ENCODE results near the gene SPAG16.
"Not testable (repeated sequence)": the region's sequence is repeated elsewhere in the genome, so short reads cannot be mapped to it uniquely, and the experiment has no call there.

SPAG16 gene

GRCh38 chr2:213274143-213274542 lies 10.1 kb upstream of the SPAG16 start:
- no peak for ATAC-seq

GRCh38 chr2:213275265-213275664 lies 9.0 kb upstream of the SPAG16 start:
- ATAC-seq, result no peak

- not testable (repeated sequence) for ATAC-seq
Measured at GRCh38 chr2:213277134-213277533, 7.1 kb upstream of the SPAG16 start.

GRCh38 chr2:213279116-213279620 lies 5.1 kb upstream of the SPAG16 start:
- ATAC-seq, result no peak

- ATAC-seq, result no peak
Measured at GRCh38 chr2:213279971-213280370, 4.3 kb upstream of the SPAG16 start.

GRCh38 chr2:213281156-213281555 lies 3.1 kb upstream of the SPAG16 start:
- no peak for ATAC-seq

GRCh38 chr2:213285404-213285803 lies 1.1 kb downstream of the SPAG16 start:
- ATAC-seq, result no peak

GRCh38 chr2:213286161-213286560 lies 1.9 kb downstream of the SPAG16 start:
- no peak for ATAC-seq

- ATAC-seq, result no peak
Measured at GRCh38 chr2:213288913-213289700, 4.8 kb downstream of the SPAG16 start.

- ATAC-seq, result no peak
Measured at GRCh38 chr2:213290501-213290900, 6.2 kb downstream of the SPAG16 start.

- no peak for ATAC-seq
Measured at GRCh38 chr2:213296270-213296669, 12.0 kb downstream of the SPAG16 start.

GRCh38 chr2:213306316-213306942 lies 22.2 kb downstream of the SPAG16 start:
- no peak for ATAC-seq

GRCh38 chr2:213315168-213315876 lies 31.1 kb downstream of the SPAG16 start:
- no peak for ATAC-seq

GRCh38 chr2:213316001-213316735 lies 31.9 kb downstream of the SPAG16 start:
- ATAC-seq, result no peak

- no peak for ATAC-seq
Measured at GRCh38 chr2:213317929-213318328, 33.7 kb downstream of the SPAG16 start.

- no peak for ATAC-seq
Measured at GRCh38 chr2:213320604-213321003, 36.3 kb downstream of the SPAG16 start.

GRCh38 chr2:213336253-213336770 lies 52.0 kb downstream of the SPAG16 start:
- ATAC-seq, result no peak

GRCh38 chr2:213353419-213353818 lies 69.2 kb downstream of the SPAG16 start:
- no peak for ATAC-seq

GRCh38 chr2:213376644-213377043 lies 92.4 kb downstream of the SPAG16 start:
- ATAC-seq, result no peak

GRCh38 chr2:213407027-213407426 lies 122.8 kb downstream of the SPAG16 start:
- ATAC-seq, result not testable (repeated sequence)

- ATAC-seq, result not testable (repeated sequence)
Measured at GRCh38 chr2:213408426-213409070, 124.3 kb downstream of the SPAG16 start.

- ATAC-seq, result not testable (repeated sequence)
Measured at GRCh38 chr2:213410687-213411086, 126.4 kb downstream of the SPAG16 start.

Data from activated CD4-positive, CD25-positive, alpha-beta regulatory T cell treated with anti-CD3 and anti-CD28 coated beads, Interleukin-2, amount 50 U/mL, for 24 hours (primary cell).